PC-9 (cell line): ENCODE results near the gene REC114. TPM values are rescaled to one million over a fixed set of nuclear protein-coding genes. Genes with fewer than 3 reads are reported as not detected.

Experiments
- BruUV-seq: library from RNA; stranded (reverse); fragments of 400-500 nt; replicated peaks from 2 replicates; lab custom pipeline; 2021; lab: Mats Ljungman, UMichigan
- CTCF ChIA-PET: fragments of 300-600 bp; sonication (Branson Sonifier 250); formaldehyde crosslinking; loops from one replicate; lab custom pipeline; 2022; ENCODE audit warnings: antibody characterized with exemption; lab: Charles Lee
- POLR2A ChIA-PET: fragments of 300-600 bp; sonication (Branson Sonifier 250); formaldehyde crosslinking; loops from one replicate; lab custom pipeline; 2022; ENCODE audit warnings: antibody characterized with exemption; ENCODE audit not compliant: unreplicated experiment; lab: Charles Lee
- DNase-seq, 2 experiments: peaks; one replicate each; pipeline versions ENCODE4 v3.0.0 to v3.0.0-alpha.2; 2015 to 2022; ENCODE audit warnings: mixed read lengths in 1 of 2
- H2AFZ ChIP-seq: fragments of 200-600 bp; sonication (generic); 2 replicates; pipeline ENCODE4 v1.8.1; 2017; ENCODE audit warnings: antibody characterized with exemption
- H3F3A ChIP-seq: fragments of 200-600 bp; sonication (generic); 2 replicates; pipeline ENCODE4 v1.8.1; 2017; ENCODE audit warnings: antibody characterized with exemption, mild to moderate bottlenecking, low read depth; ENCODE audit not compliant: insufficient read depth
- H3K27ac ChIP-seq: fragments of 200-600 bp; sonication (generic); 2 replicates; pipeline ENCODE4 v1.6.1; 2016; ENCODE audit warnings: mixed run types
- H3K27me3 ChIP-seq: fragments of 200-600 bp; sonication (generic); 2 replicates; pipeline ENCODE4 v1.6.1; 2016; ENCODE audit warnings: low read depth, mixed run types; ENCODE audit not compliant: insufficient read depth
- H3K36me3 ChIP-seq: fragments of 200-600 bp; sonication (generic); 2 replicates; pipeline ENCODE4 v1.6.1; 2016; ENCODE audit warnings: low read depth, mixed run types
- H3K4me1 ChIP-seq: fragments of 200-600 bp; sonication (generic); replicated peaks from 2 replicates; pipeline ENCODE4 v1.6.1; 2016; ENCODE audit warnings: mixed run types; ENCODE audit not compliant: insufficient read depth
- H3K4me2 ChIP-seq: fragments of 200-600 bp; sonication (generic); 2 replicates; pipeline ENCODE4 v1.6.1; 2017; ENCODE audit warnings: mixed run types
- H3K4me3 ChIP-seq: fragments of 200-600 bp; sonication (generic); 2 replicates; pipeline ENCODE4 v1.6.1; 2016; ENCODE audit warnings: mixed run types
- H3K79me2 ChIP-seq: fragments of 200-600 bp; sonication (generic); 2 replicates; pipeline ENCODE4 v1.6.1; 2017; ENCODE audit warnings: low read depth, mixed run types
- H3K9me2 ChIP-seq: fragments of 200-600 bp; sonication (generic); 2 replicates; pipeline ENCODE4 v1.8.1; 2017; ENCODE audit warnings: mild to moderate bottlenecking; ENCODE audit not compliant: insufficient read depth
- H3K9me3 ChIP-seq: fragments of 200-600 bp; sonication (generic); 2 replicates; pipeline ENCODE4 v1.8.1; 2016; ENCODE audit warnings: low read depth; ENCODE audit not compliant: insufficient read depth
- H4K20me1 ChIP-seq: fragments of 200-600 bp; sonication (generic); 2 replicates; pipeline ENCODE4 v1.8.1; 2017; ENCODE audit not compliant: insufficient read depth
- EZH2 ChIP-seq: fragments of 200-600 bp; sonication (generic); IDR thresholded peaks from 2 replicates; pipeline ENCODE4 v1.8.0; 2017; ENCODE audit warnings: antibody characterized with exemption, low read depth
- intact Hi-C: fragments of 100-400 bp; cut with micrococcal nuclease; formaldehyde crosslinking; loops from one replicate; pipeline ENCODE4 v1.10.0; 2022; ENCODE audit not compliant: unreplicated experiment
- total RNA-seq: library from RNA; stranded (reverse); gene quantifications from 2 replicates; pipeline ENCODE4 v1.2.3, GENCODE V29; 2021
- TF ChIP-seq, protein P1 (sequence below): fragments of 200-600 bp; sonication (generic); conservative IDR thresholded peaks from 2 replicates; pipeline ENCODE4 v1.6.1; 2017; ENCODE audit warnings: mixed run types, antibody characterized with exemption, mild to moderate bottlenecking, moderate library complexity

Gene REC114
- total RNA-seq, 1 experiment from 2014 or later: not detected

DNA sequence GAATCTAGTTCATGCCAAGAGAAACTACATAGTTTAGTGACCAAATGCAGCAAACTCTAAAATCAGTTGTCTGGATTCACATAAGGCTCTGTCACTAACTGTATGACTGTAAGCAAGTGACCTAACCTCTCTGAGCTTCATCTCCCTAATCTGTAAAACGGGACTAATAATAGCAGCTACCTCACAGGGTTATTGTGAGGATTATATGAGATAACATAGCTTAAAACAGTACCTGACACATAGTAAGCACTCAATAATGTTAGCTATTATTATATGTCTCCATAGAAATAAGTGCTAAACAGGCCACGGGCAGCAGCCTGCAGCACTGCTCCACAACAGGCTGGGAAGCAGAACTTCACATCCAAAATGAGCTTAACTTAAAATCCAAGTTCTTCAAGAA is 160.0 kb downstream of the REC114 start:
- Histone ChIP-seq H3K79me2 (peaks cover 99% of the 10 kb centered on the region), H3K27ac (peak overlapping the region; percentile 70; the same call in 1 of the 2 replicates), H3K4me3 (no peak overlapping the region), H4K20me1 (no peaks in the 10 kb centered on the region; the same call in 1 of the 2 replicates), H3K4me1 (peaks cover 42% of the 10 kb centered on the region), H3F3A (peaks cover 16% of the 10 kb centered on the region), H3K9me2 (no peaks in the 10 kb centered on the region), H3K9me3 (no peaks in the 10 kb centered on the region), H3K4me2 (no peak overlapping the region), H3K27me3 (no peaks in the 10 kb centered on the region), H2AFZ (no peak overlapping the region), H3K36me3 (0 out of 2 replicates have a peak, but pooled peaks cover 7% of the 10 kb centered on the region)
- intact Hi-C loops: no loop called here
- DNase-seq: no peak
- no TSS peak for BruUV-seq
- CTCF ChIA-PET: no interaction called here
- POLR2A ChIA-PET: interaction anchor here (0.7 kb wide), 1 partner anchor 36 kb away, joined by 6 read pairs; no protein-coding TSS in a partner anchor
- TF ChIP-seq, protein P1, sequence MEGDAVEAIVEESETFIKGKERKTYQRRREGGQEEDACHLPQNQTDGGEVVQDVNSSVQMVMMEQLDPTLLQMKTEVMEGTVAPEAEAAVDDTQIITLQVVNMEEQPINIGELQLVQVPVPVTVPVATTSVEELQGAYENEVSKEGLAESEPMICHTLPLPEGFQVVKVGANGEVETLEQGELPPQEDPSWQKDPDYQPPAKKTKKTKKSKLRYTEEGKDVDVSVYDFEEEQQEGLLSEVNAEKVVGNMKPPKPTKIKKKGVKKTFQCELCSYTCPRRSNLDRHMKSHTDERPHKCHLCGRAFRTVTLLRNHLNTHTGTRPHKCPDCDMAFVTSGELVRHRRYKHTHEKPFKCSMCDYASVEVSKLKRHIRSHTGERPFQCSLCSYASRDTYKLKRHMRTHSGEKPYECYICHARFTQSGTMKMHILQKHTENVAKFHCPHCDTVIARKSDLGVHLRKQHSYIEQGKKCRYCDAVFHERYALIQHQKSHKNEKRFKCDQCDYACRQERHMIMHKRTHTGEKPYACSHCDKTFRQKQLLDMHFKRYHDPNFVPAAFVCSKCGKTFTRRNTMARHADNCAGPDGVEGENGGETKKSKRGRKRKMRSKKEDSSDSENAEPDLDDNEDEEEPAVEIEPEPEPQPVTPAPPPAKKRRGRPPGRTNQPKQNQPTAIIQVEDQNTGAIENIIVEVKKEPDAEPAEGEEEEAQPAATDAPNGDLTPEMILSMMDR: no peak
- no peak for TF ChIP-seq EZH2

DNA sequence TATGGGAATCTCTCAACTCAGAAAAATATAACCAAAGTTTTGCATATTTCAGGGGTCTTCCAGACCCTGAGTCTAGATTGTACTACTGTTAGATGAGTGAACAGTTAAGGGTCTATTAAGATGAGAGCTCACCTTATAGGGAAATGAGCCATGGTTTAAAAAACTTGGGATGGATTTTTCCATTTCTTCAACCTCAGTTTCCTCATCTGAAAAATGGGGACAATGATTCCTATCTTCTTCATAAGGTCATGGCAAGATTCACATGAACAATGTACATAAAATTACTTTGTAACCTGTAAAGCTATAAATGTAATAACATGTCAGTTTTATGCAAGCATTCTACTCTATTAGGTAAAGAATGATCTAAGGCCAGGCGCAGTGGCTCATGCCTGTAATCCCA is 161.5 kb downstream of the REC114 start:
- no peaks in the 10 kb centered on the region; the same call in none of the 2 replicates for H4K20me1 ChIP-seq
- H3K9me3 ChIP-seq: no peaks in the 10 kb centered on the region
- peaks cover 39% of the 10 kb centered on the region for H3K4me1 ChIP-seq
- no peak overlapping the region for H3K27ac ChIP-seq
- H3K27me3 ChIP-seq: no peaks in the 10 kb centered on the region
- H3K4me2 ChIP-seq: no peak overlapping the region
- peaks cover 97% of the 10 kb centered on the region for H3K79me2 ChIP-seq
- ChIA-PET POLR2A (no interaction called here), CTCF (no interaction called here)
- TF ChIP-seq EZH2: no peak
- TF ChIP-seq, protein P1: no peak
- no peak for DNase-seq
- H2AFZ ChIP-seq: no peak overlapping the region
- intact Hi-C loops: no loop called here
- H3K36me3 ChIP-seq: no peaks in the 10 kb centered on the region
- no peak overlapping the region for H3K4me3 ChIP-seq
- no peaks in the 10 kb centered on the region for H3K9me2 ChIP-seq
- BruUV-seq: no TSS peak
- peaks cover 16% of the 10 kb centered on the region for H3F3A ChIP-seq

DNA sequence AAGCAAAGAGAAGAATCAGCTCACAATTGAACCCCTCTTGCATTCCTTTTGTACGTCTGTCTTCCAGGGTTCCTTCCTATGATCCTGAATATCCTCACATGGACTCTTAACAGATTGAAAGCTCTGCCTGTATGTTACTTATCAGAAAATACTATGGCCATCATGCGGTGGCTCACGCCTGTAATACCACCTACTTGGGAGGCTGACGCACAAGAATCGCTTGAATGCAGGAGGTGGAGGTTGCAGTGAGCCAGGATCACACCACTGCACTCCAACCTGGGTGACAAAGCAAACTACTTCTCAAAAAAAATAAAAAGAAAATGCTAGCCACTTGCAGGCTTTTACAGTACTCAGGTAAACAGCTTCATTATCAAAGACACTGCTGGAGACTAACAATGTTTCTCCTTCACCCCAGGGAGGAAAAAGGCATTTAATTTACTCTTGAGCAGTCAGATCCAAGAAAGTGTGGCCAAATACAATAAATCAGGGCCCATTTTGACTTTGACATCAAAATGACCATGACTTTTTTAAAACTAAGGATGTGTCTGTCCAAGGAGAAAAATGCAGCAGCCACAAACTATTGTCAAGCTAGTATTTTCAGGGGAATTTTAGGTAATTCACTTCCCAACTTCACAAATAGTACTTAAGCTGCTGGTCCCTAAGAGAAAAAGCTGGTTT is 162.9 kb downstream of the REC114 start:
- H3F3A ChIP-seq: peaks cover 14% of the 10 kb centered on the region
- TF ChIP-seq, protein P1: no peak
- no peak for TF ChIP-seq EZH2
- no peaks in the 10 kb centered on the region for H3K9me2 ChIP-seq
- peaks cover 25% of the 10 kb centered on the region for H3K4me1 ChIP-seq
- no peak overlapping the region for H2AFZ ChIP-seq
- no peaks in the 10 kb centered on the region for H3K9me3 ChIP-seq
- no TSS peak for BruUV-seq
- no peaks in the 10 kb centered on the region for H3K27me3 ChIP-seq
- H3K4me3 ChIP-seq: no peak overlapping the region
- no peak overlapping the region for H3K4me2 ChIP-seq
- intact Hi-C loops: no loop called here
- H4K20me1 ChIP-seq: no peaks in the 10 kb centered on the region; the same call in none of the 2 replicates
- DNase-seq: no peak
- H3K36me3 ChIP-seq: no peaks in the 10 kb centered on the region
- ChIA-PET POLR2A (no interaction called here), CTCF (no interaction called here)
- H3K27ac ChIP-seq: peak overlapping the region; percentile 2; the same call in 1 of the 2 replicates
- peaks cover 95% of the 10 kb centered on the region for H3K79me2 ChIP-seq
